Thymus (tissue), 11 donors: ENCODE data around the gene TIAM2. TPM values are rescaled to one million over a fixed set of nuclear protein-coding genes. Genes with fewer than 3 reads are reported as not detected.

ENCODE experiments used
- DNase-seq, 9 donors: peaks; one replicate each; pipeline ENCODE4 v3.0.0-alpha.2; 2013; ENCODE audit warnings: low spot score in 9 of 9, low read depth in 6 of 9, missing footprints in 1 of 9
- H3K27ac ChIP-seq, 2 donors: one replicate each; pipeline ENCODE4 v1.5.1; 2013; ENCODE audit warnings: control low read depth in 1 of 2, low read depth in 1 of 2, low read length in 1 of 2, mild to moderate bottlenecking in 1 of 2, moderate library complexity in 1 of 2
- H3K27me3 ChIP-seq, 2 donors: one replicate each; pipeline ENCODE4 v1.5.1; 2013; ENCODE audit warnings: low read length in 1 of 2; ENCODE audit not compliant: control insufficient read depth in 2 of 2, insufficient read depth in 1 of 2
- H3K36me3 ChIP-seq, 2 donors: one replicate each; pipeline ENCODE4 v1.5.1; 2013; ENCODE audit warnings: low read length in 1 of 2, mild to moderate bottlenecking in 1 of 2, moderate library complexity in 1 of 2; ENCODE audit not compliant: control insufficient read depth in 2 of 2, insufficient read depth in 2 of 2
- H3K4me1 ChIP-seq, 2 donors: one replicate each; pipeline ENCODE4 v1.5.1; 2013; ENCODE audit warnings: low read length in 2 of 2; ENCODE audit not compliant: control insufficient read depth in 2 of 2, insufficient read depth in 2 of 2
- H3K4me3 ChIP-seq, 2 donors: one replicate each; pipeline ENCODE4 v1.5.1; 2013; ENCODE audit warnings: low read length in 2 of 2, control low read depth in 1 of 2, mild to moderate bottlenecking in 1 of 2
- H3K9me3 ChIP-seq, 2 donors: one replicate each; pipeline ENCODE4 v1.5.1; 2013; ENCODE audit warnings: low read length in 1 of 2, mild to moderate bottlenecking in 1 of 2; ENCODE audit not compliant: control insufficient read depth in 2 of 2, insufficient read depth in 1 of 2
- WGBS: extraction: QIAGEN DNeasy Blood & Tissue Kit; methylation state at CpG from one replicate; pipeline ENCODE4 v1.1.7; 2013; 5-methylcytosine and 5-hydroxymethylcytosine counted together
- polyA plus RNA-seq: library from polyadenylated mRNA; stranded (reverse); fragments of 200-250 nt; gene quantifications from one replicate; pipeline ENCODE4 v1.2.3, GENCODE V29; 2013
- total RNA-seq: library from RNA; stranded (reverse); fragments of 120-200 nt; gene quantifications from one replicate; pipeline ENCODE4 v1.2.4, GENCODE V29; 2013
- donor health status: healthy.

The TIAM2 gene
- total and polyA plus RNA-seq, 2 donors: 5.4 to 7.8 TPM

DNA sequence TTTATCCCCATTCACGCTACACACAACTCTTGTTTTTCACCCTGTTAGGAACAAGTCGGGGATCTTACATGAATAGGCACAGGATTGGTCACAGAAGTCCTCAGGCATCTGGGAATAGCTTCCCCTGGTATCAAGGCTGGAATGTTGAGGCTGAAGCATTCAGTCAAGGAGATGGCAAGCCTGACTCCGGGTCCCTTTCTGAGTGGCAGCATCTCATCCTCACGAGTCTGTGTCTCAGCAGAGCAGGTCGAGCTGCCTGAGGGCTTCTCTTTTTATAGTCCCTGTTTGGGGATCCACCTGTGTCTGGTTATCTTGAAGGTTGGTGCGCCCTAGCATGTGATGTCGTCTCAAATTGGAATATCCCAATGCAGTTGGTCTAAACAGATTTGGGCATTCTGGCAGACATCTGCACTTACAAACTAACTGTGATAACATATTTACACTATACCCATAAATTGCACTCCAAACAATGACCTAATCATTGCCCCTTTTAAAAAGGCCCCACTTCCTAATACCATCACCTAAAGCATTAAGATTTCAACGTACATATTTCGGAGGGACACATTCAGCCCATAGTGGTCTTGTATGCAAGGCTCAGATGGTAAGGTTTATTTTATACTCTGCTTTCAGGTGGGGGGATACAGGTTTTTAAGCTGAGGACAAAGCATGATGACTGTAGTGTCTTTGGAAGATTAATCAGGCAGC lies 156.0 kb downstream of the TIAM2 start:
- no peak overlapping the region for H3K4me3 ChIP-seq
- 92% methylated on average over 9 of the region's 9 CpGs for WGBS
- no peak for DNase-seq
- no peaks in the 10 kb centered on the region for H3K27me3 ChIP-seq
- peaks cover 3% of the 10 kb centered on the region in 2 donors for H3K4me1 ChIP-seq
- H3K27ac ChIP-seq: no peak overlapping the region
- H3K36me3 ChIP-seq: no peaks in the 10 kb centered on the region
- no peaks in the 10 kb centered on the region for H3K9me3 ChIP-seq

DNA sequence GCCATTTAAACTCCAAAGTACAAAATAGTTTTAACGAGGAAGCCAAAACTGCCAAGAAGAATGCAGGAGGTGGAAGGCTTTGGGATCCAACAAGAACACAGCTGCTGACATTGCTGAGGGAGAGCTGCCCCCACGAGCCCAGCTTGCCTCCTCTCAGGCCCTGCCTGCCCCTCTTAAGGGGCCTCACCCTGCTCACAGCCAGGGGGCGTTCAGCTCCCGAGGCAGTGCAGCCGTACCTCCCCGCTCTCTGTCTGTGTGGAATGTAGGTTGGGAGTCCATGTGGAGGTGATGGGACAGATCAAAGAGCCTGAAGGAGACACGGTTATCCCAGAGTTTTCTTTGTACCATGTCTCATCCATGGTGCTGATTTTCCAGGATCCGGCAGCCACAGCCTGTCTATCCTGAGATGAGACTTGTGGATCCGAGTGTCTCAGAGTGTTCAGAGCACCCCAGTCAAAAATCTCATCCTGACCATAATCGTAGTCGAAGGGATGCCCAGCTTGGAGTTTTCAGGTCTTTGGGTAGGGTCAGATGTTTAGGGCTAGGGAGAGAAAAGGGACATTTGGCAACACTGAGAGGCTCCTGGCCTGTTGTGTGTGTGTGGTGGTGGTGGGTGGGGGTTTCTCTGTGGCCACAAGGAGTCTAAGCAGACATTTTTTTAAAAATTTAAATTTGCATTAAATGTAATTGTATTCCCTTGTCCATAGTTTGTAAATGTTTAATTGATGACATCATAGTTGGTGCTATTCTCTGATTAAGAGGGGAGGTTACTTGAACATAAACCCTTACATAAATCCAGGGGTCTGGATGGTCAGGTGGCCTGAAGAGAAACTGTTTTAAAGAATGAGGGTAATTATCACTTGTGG lies 157.3 kb downstream of the TIAM2 start:
- Histone ChIP-seq H3K4me3 (no peak overlapping the region), H3K4me1 (peaks cover 3% of the 10 kb centered on the region in 2 donors), H3K36me3 (no peaks in the 10 kb centered on the region), H3K9me3 (no peaks in the 10 kb centered on the region), H3K27ac (no peak overlapping the region), H3K27me3 (no peaks in the 10 kb centered on the region)
- DNase-seq: no peak
- 90% methylated on average over 11 of the region's 11 CpGs for WGBS

DNA sequence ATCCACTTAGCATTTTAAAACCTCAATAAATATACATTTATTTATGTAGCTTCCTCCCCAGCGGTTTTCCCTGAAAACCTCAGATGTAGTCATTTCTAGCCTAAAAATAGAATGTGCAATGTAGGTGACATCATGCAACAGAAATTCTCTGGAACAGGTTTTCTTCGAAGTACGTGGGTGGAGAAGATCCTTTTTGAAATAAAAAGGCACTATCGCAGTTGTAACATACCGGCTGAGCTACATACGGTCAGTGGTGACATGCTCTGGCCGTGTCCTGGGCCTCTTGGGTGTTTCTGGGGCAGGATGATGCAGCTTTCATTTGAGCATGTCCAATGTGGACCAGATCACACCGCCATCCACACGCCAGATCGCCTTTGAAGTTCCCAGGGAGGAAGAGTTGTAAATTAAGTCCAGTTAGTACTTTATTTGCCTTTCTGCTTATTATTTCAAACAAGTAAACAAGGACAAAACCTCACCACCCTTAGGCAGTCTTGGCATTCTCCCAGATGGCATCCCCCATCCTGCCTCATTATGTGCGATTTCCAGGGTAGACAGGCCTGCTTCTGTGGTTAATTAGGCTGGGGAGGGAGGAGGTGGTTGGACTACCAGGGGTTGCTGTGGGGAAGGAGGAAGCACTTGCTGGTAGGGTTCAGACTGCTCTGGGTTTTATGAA lies 159.2 kb downstream of the TIAM2 start:
- Histone ChIP-seq H3K4me1 (peaks cover 3% of the 10 kb centered on the region in 2 donors), H3K9me3 (no peaks in the 10 kb centered on the region), H3K27ac (no peak overlapping the region), H3K4me3 (no peak overlapping the region), H3K36me3 (no peaks in the 10 kb centered on the region), H3K27me3 (no peaks in the 10 kb centered on the region)
- no peak for DNase-seq
- 50% methylated on average over 11 of the region's 11 CpGs for WGBS

DNA sequence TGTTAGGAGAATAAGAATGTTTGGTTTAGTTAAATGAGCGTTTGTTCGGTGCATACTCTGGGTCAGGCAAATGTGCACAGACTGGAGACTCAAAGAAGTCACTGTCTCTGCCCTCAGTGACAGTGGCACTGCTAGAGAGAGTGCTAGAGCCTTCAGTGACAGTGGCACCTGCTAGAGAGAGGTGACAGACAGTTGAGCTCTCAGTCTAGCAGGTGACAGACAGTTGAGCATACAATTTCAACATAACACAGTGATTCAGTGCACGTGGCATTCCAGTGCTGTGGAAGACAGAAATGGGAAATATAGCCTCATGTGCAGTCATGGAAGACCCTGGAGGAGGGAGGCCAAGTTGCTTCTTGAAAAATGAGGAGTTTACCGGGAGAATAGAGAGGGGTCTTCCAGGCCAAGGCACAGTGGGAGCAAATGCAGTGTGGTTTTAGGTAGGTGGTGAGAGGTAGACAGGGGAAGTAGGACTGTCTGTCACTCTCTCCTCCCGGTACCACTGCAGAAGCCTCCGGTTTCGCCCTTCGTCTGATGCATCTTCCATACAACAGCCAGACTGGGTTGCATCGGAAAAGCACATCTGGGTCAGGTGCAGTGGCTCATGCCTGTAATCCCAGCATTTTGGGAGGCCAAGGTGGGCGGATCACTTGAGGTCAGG lies 160.8 kb downstream of the TIAM2 start:
- no peaks in the 10 kb centered on the region for H3K36me3 ChIP-seq
- WGBS: 96% methylated on average over 10 of the region's 10 CpGs
- no peaks in the 10 kb centered on the region for H3K9me3 ChIP-seq
- no peaks in the 10 kb centered on the region for H3K27me3 ChIP-seq
- no peak for DNase-seq
- no peak overlapping the region for H3K27ac ChIP-seq
- H3K4me1 ChIP-seq: peaks cover 3% of the 10 kb centered on the region in 2 donors
- no peak overlapping the region for H3K4me3 ChIP-seq

DNA sequence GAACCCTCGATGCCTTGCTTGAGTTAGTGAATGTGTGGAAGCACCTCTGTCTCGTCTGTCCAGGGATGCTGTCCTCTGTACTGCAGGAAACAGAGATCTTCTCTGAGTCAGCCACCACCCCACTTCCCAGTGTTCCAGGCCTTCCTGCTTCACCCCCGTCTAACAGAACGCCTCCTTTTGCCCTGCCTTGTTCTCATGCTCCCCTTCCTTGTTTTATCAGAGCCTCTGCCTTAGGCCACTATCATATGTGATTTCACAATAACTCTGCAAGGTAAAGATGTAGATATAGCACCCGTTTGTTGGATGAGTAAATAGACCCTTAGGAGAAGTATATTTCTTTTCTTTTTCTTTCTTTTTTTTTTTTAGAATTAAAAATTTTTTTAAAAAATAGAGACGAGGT lies 162.0 kb downstream of the TIAM2 start:
- Histone ChIP-seq H3K36me3 (no peaks in the 10 kb centered on the region), H3K27ac (no peak overlapping the region), H3K4me1 (peaks cover 3% of the 10 kb centered on the region in 2 donors), H3K27me3 (no peaks in the 10 kb centered on the region), H3K4me3 (no peak overlapping the region), H3K9me3 (no peaks in the 10 kb centered on the region)
- no peak for DNase-seq
- 97% methylated on average over 6 of the region's 6 CpGs for WGBS

DNA sequence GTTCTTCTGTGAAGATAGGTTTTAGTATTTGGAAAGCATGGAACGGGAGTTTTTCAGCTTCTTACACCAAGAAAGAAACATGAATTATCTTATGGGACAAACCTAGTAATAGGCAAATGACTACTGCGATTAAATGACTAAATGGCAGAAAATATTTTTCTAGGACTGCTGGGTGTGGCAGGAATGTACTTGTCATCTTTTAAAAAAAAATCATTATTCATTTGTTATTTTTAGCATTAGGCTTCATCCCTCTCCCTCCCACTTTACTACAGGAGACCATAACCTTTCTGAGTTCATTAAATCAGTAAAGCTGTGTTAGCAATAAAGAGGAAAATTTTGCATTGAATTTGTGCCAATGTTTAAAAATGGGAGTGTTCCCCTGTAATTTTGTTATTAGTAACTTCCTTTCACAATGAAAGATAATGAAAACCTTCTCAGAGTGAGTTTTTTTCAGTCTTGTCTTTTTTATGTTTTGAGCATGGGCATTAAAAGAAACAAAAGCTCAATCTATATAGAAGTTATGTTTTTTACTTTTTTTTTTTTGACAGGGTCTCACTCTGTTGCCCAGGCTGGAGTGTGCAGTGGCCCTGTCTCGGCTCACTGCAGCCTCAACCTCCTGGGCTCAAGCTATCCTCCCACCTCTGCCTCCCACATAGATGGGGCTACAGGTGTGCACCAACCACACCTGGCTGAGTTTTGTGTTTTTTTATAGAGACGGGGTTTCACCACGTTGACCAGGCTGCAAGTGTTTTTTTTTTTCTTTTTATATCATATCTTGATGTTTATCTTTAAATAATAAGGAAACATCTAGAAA lies 163.1 kb downstream of the TIAM2 start:
- 83% methylated on average over 5 of the region's 5 CpGs for WGBS
- Histone ChIP-seq H3K27ac (no peak overlapping the region), H3K4me1 (peaks cover 3% of the 10 kb centered on the region in 2 donors), H3K4me3 (no peak overlapping the region), H3K9me3 (no peaks in the 10 kb centered on the region), H3K36me3 (no peaks in the 10 kb centered on the region), H3K27me3 (no peaks in the 10 kb centered on the region)
- DNase-seq: no peak

DNA sequence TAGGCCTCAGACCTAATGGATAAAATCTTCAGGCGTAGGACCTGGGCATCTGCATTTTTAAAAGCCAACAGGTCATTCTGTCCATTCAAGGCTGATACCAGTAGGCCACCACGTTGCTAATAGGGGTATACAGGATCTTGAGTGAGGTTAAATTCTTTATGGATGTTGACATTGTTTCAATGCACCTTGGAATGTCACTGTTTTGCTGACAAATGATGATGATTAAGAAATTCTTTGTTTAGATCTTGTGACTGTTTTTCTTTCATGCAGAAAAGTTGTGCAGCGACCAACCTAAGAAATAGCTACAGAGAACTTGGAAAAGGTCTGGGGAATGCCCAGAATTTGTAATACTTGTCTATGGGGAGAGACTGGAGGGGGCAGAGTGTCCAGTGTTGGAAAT lies 167.6 kb downstream of the TIAM2 start:
- no peaks in the 10 kb centered on the region for H3K9me3 ChIP-seq
- no peak overlapping the region for H3K4me3 ChIP-seq
- no peaks in the 10 kb centered on the region for H3K4me1 ChIP-seq
- H3K27ac ChIP-seq: no peak overlapping the region
- no peaks in the 10 kb centered on the region for H3K36me3 ChIP-seq
- 90% methylated on average over 3 of the region's 3 CpGs for WGBS
- no peak for DNase-seq
- H3K27me3 ChIP-seq: no peaks in the 10 kb centered on the region

DNA sequence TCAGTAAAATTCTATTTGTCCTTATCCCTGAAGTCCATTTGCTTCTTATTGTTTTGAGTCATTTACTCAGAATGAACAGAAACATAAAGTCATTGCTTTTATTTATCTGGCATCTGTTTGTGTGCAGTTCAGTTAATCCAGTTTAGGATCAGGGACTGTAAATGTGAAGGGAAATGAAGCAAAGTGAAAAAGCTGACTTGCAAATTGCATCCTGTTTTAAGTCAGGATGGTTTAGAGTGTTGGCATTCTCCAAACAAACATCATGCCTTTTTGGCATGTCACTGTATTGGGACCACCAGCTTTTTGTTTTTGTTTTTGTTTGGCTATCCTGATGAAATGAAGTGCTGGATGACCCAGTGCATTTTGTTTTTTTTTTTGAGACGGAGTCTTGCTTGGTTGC lies 168.5 kb downstream of the TIAM2 start:
- Histone ChIP-seq H3K27me3 (no peaks in the 10 kb centered on the region), H3K36me3 (no peaks in the 10 kb centered on the region), H3K9me3 (no peaks in the 10 kb centered on the region), H3K4me1 (no peaks in the 10 kb centered on the region), H3K27ac (no peak overlapping the region), H3K4me3 (no peak overlapping the region)
- DNase-seq: no peak
- 97% methylated on average over 1 of the region's 1 CpG for WGBS
